BLaER1 (cell line): ENCODE data around the gene HIVEP3.
A peak's percentile ranks its signal among the peaks of the same experiment; 100 is the strongest.

Source experiments
- H3K27ac ChIP-seq: shearing (Covaris generic); formaldehyde crosslinking; 2 replicates; pipeline ENCODE4 v1.8.1; 2022
- H3K27me3 ChIP-seq: shearing (Covaris generic); formaldehyde crosslinking; 2 replicates; pipeline ENCODE4 v1.8.1; 2022
- H3K36me3 ChIP-seq: shearing (Covaris generic); formaldehyde crosslinking; 2 replicates; pipeline ENCODE4 v1.8.1; 2022
- H3K4me1 ChIP-seq: shearing (Covaris generic); formaldehyde crosslinking; 2 replicates; pipeline ENCODE4 v1.8.1; 2022
- H3K4me2 ChIP-seq: shearing (Covaris generic); formaldehyde crosslinking; 2 replicates; pipeline ENCODE4 v1.8.1; 2022
- H3K4me3 ChIP-seq: shearing (Covaris generic); formaldehyde crosslinking; 2 replicates; pipeline ENCODE4 v1.8.1; 2022
- H3K9ac ChIP-seq: shearing (Covaris generic); formaldehyde crosslinking; 2 replicates; pipeline ENCODE4 v1.8.1; 2022
- H3K9me3 ChIP-seq: shearing (Covaris generic); formaldehyde crosslinking; 2 replicates; pipeline ENCODE4 v1.8.1; 2022
- H4K20me1 ChIP-seq: shearing (Covaris generic); formaldehyde crosslinking; 2 replicates; pipeline ENCODE4 v1.8.1; 2022
- Cebpa-rat ChIP-seq: shearing (Covaris generic); IDR thresholded peaks from 2 replicates; pipeline ENCODE4 v1.8.1; 2022

Gene HIVEP3

DNA sequence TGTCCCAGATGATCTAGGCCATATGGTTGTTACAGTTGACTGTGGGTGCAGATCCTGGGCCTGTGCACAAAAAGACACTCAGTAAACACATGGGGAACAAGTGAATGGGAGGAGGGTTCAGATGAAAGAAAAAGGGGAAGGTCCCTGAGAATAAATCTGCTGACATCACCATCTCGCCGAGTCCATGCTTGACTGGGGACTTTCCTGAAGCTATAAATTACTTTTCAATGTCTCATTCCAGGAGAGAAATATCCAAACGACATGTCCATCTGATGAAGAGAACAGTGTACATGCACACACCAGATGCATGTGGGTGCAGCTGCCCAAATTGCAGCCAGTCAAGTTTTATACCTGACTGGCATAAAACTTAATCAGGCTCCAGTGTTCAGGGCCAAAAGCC is 109.0 kb downstream of the HIVEP3 start:
- Histone ChIP-seq H3K27me3 (no peaks in the 10 kb centered on the region), H3K4me2 (no peak overlapping the region), H3K4me1 (peaks cover 25% of the 10 kb centered on the region), H3K4me3 (no peak overlapping the region), H4K20me1 (no peaks in the 10 kb centered on the region; the same call in 1 of the 2 replicates), H3K9ac (no peak overlapping the region), H3K36me3 (no peaks in the 10 kb centered on the region), H3K27ac (no peak overlapping the region), H3K9me3 (no peaks in the 10 kb centered on the region)
- no peak for TF ChIP-seq Cebpa-rat

DNA sequence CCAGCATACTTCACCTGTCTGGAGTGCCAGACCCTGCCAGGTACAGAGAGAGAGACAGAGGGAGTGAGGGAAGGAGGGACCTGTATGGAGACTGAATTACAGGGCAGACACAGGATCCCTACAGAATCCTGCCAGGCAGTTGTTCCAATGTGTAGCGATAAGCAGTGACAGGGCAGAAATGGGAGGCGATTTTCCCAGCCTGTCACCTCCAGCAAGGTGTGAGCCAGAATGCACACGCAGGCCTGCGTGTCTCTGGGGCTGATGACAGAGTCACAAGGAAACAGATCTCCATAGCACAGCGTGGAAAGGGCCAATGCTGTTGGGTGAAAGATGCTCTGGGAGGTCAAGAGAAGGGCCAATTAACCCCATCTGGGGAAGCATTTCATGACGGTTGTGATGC is 111.3 kb downstream of the HIVEP3 start:
- H3K9me3 ChIP-seq = no peaks in the 10 kb centered on the region
- no peaks in the 10 kb centered on the region for H3K27me3 ChIP-seq
- H3K27ac ChIP-seq = no peak overlapping the region
- peaks cover 48% of the 10 kb centered on the region for H3K4me1 ChIP-seq
- no peak overlapping the region for H3K4me3 ChIP-seq
- H4K20me1 ChIP-seq = no peaks in the 10 kb centered on the region; the same call in 1 of the 2 replicates
- TF ChIP-seq Cebpa-rat = no peak
- H3K9ac ChIP-seq = no peak overlapping the region
- H3K36me3 ChIP-seq = no peaks in the 10 kb centered on the region
- H3K4me2 ChIP-seq = peak overlapping the region; percentile 57

DNA sequence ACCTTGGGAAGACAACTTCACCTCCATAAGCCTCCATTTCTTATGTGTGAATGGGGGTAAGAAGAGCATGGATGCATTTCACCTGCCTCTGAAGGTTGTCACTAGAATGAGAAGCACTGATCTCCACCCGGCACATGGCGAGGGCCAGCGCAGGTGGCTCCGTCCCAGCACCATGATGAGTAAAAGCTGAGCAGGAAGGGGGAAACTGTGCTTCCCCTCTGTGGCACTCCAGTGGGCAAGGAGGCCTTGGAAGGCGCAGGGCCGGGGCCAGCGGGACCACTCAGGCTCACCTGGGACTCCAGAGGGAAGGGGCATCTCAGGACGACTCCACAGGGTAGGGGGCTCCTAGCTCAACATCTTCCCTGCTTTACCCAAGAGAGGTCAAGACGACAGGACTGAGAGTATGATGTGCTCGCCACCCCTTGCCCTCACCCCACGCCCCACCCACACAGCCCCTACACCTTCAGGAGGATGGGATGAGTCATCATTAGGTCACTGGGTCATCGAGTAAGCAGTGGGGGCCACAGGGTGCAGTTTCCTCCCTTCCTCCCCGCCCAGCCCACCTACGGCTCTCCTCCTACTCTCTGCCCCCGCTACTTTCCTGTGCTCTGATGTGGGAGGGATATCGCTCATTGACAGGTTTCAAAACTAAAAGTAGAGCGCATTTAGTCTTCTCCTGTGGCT is 112.1 kb downstream of the HIVEP3 start:
- H3K9me3 ChIP-seq = no peaks in the 10 kb centered on the region
- H4K20me1 ChIP-seq = no peaks in the 10 kb centered on the region; the same call in 1 of the 2 replicates
- no peak for TF ChIP-seq Cebpa-rat
- H3K4me3 ChIP-seq = no peak overlapping the region
- H3K4me1 ChIP-seq = peaks cover 56% of the 10 kb centered on the region
- no peak overlapping the region for H3K27ac ChIP-seq
- no peak overlapping the region for H3K9ac ChIP-seq
- H3K36me3 ChIP-seq = no peaks in the 10 kb centered on the region
- H3K4me2 ChIP-seq = peak overlapping the region; percentile 57
- H3K27me3 ChIP-seq = no peaks in the 10 kb centered on the region

GRCh38 chr1:41805771-41806471 is 112.8 kb downstream of the HIVEP3 start:
- TF ChIP-seq Cebpa-rat = no peak
- Histone ChIP-seq H3K4me1 (peaks cover 63% of the 10 kb centered on the region), H3K36me3 (no peaks in the 10 kb centered on the region), H4K20me1 (no peaks in the 10 kb centered on the region; the same call in 1 of the 2 replicates), H3K27me3 (no peaks in the 10 kb centered on the region), H3K27ac (no peak overlapping the region), H3K4me3 (no peak overlapping the region), H3K9me3 (no peaks in the 10 kb centered on the region), H3K4me2 (peak overlapping the region; percentile 57), H3K9ac (no peak overlapping the region)

DNA sequence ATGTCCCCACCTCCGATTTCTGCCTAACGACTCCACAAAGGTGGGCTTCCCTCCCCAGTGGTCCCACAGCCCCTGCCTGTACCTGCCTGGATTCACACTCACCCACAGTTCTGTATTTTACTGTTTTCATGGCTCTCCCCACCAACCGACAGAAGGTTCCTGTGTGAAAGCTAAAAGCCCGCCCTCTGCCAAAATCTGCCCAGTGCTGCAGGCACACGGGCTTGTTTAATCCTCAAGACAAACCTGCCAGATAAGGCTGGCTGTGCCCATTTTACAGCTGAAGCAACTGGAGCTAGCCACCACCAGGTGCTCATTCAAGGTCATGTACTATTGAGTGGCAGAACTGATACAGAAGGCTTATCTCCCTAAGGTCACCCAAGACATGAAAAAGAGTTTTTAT is 114.5 kb downstream of the HIVEP3 start:
- Histone ChIP-seq H3K9ac (no peak overlapping the region), H3K27me3 (no peaks in the 10 kb centered on the region), H3K9me3 (no peaks in the 10 kb centered on the region), H3K36me3 (no peaks in the 10 kb centered on the region), H3K4me3 (no peak overlapping the region), H4K20me1 (no peaks in the 10 kb centered on the region), H3K4me1 (peaks cover 76% of the 10 kb centered on the region), H3K27ac (peak overlapping the region; percentile 77; the same call in 1 of the 2 replicates), H3K4me2 (peak overlapping the region; percentile 77)
- TF ChIP-seq Cebpa-rat = no peak

- Histone ChIP-seq H3K9ac (peak overlapping the region; percentile 50; the same call in 1 of the 2 replicates), H3K36me3 (no peaks in the 10 kb centered on the region), H3K4me1 (peaks cover 76% of the 10 kb centered on the region), H3K4me3 (no peak overlapping the region), H3K27me3 (no peaks in the 10 kb centered on the region), H3K4me2 (peak overlapping the region; percentile 77), H4K20me1 (no peaks in the 10 kb centered on the region), H3K9me3 (no peaks in the 10 kb centered on the region), H3K27ac (peak overlapping the region; percentile 77)
- no peak for TF ChIP-seq Cebpa-rat
These were observed 115.1 kb downstream of the HIVEP3 start for GRCh38 chr1:41803656-41804055.

DNA sequence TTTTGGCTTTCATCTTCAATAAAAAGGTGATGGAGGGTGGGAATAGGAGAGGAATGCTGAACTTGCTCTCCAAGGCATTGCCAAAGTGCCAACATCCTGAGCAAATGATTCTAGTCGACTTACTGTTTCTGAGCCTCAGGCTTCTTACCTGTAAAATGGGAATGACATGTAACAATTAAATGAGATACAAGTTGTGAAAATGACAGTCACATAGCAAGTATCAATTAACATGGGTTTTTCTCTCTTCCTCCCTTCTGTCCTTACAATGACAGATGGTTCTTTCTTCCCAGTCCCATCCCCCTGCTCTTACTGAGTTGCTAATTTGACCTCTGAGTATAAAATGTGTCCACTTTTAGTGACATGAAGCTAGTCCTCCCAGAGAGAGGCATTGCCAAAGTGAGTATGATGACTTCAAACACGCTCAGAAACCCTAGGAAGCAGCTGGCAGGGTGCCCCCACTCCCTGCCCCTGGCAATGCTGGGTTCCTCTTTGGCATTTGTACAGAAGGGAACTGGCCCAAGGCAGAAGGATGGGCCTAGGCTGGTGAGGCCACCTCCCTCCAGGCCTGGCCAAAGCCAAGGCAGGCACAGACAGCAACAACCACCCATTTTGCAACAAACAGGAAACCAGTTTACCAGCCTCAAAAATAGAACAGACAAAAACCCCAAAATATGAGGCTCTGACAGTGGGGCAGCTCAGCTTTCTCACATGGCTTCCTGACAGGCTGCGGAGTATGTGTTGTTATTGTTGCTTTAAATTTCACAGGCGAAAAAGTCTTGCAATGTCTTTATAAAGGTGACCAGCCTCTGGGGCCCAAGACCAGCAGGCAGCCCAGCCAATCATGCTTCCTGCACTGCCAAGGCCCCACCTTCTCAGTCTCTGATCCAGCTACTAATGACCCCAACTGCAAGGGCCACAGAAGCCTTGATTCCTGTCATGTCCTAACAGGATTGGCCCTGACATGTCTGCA is 115.9 kb downstream of the HIVEP3 start:
- peak overlapping the region; percentile 77 for H3K27ac ChIP-seq
- no peaks in the 10 kb centered on the region for H3K27me3 ChIP-seq
- no peaks in the 10 kb centered on the region for H4K20me1 ChIP-seq
- no peak for TF ChIP-seq Cebpa-rat
- H3K36me3 ChIP-seq = no peaks in the 10 kb centered on the region
- H3K4me1 ChIP-seq = peaks cover 76% of the 10 kb centered on the region
- peak overlapping the region; percentile 1; the same call in 1 of the 2 replicates for H3K4me3 ChIP-seq
- H3K4me2 ChIP-seq = peak overlapping the region; percentile 77
- H3K9ac ChIP-seq = peak overlapping the region; percentile 50
- no peaks in the 10 kb centered on the region for H3K9me3 ChIP-seq

DNA sequence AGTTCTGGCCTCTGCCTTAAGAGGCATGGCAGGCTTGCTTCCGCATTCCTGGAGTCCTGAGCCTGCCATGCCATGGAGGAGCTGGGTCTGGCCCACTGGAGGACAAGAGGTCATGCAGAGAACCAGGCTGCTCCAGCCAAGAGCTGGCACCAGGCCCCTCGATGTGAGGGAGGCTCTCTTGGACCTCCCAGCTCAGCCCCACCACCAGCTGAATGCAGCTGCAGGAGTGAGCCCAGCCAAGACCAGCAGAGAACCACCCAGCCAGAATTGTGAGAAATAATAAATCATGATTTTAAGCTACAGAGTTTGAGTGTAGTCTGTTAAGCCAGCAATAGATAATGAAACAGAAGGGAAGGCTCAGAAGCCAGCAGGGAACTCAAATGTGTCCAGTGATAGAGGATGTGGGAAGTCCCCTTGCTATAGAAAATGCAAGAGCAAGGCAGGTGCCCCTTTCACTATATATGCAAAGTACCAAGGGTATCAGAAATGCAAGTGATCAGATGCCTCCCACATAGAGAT is 118.4 kb downstream of the HIVEP3 start:
- no peak for TF ChIP-seq Cebpa-rat
- peak overlapping the region; percentile 20; the same call in 1 of the 2 replicates for H3K27ac ChIP-seq
- H4K20me1 ChIP-seq = no peaks in the 10 kb centered on the region
- H3K9me3 ChIP-seq = no peaks in the 10 kb centered on the region
- peak overlapping the region; percentile 77; the same call in 1 of the 2 replicates for H3K4me2 ChIP-seq
- H3K9ac ChIP-seq = no peak overlapping the region
- no peak overlapping the region for H3K4me3 ChIP-seq
- H3K36me3 ChIP-seq = no peaks in the 10 kb centered on the region
- H3K27me3 ChIP-seq = no peaks in the 10 kb centered on the region
- peaks cover 56% of the 10 kb centered on the region for H3K4me1 ChIP-seq

DNA sequence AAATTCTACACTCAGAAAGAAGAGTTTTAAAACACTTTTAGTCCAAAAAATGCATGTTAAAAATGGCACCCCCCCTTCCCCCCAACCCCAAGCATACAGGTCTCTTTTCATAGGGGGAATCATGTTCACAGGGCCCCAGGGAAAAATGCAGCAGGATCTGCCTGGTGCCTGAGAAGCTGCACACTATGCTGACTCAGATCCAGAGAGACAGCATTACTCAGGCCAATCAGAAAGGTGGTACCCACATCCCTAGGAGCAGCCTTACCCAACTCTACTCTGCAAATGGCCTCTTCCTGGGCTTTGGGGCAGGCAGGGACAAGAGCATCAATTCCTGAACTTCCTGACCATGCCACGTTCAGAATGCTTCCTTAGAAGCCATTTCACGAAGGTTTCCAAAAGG is 119.0 kb downstream of the HIVEP3 start:
- H3K36me3 ChIP-seq = no peaks in the 10 kb centered on the region
- H4K20me1 ChIP-seq = no peaks in the 10 kb centered on the region
- no peak for TF ChIP-seq Cebpa-rat
- H3K4me1 ChIP-seq = peaks cover 51% of the 10 kb centered on the region
- H3K4me3 ChIP-seq = no peak overlapping the region
- no peaks in the 10 kb centered on the region for H3K9me3 ChIP-seq
- no peak overlapping the region; the same call in 1 of the 2 replicates for H3K27ac ChIP-seq
- no peak overlapping the region for H3K4me2 ChIP-seq
- no peaks in the 10 kb centered on the region for H3K27me3 ChIP-seq
- H3K9ac ChIP-seq = no peak overlapping the region
